ENCODE measurements around the gene MYEOV. TPM values are rescaled to one million over a fixed set of nuclear protein-coding genes. Genes with fewer than 3 reads are reported as not detected.

MYEOV gene
- total and polyA plus RNA-seq, 9 donors, result 0.12 to 0.79 (median 0.53) TPM; not detected in 3

GRCh38 chr11:69328231-69328630 lies 34.3 kb downstream of the MYEOV start:
- H3K9me3 ChIP-seq, result no peaks in the 10 kb centered on the region
- no peak overlapping the region for H3K4me3 ChIP-seq
- H3K27me3 ChIP-seq, result no peaks in the 10 kb centered on the region
- no peaks in the 10 kb centered on the region for H3K4me1 ChIP-seq (ENCODE audit: insufficient read depth)
- no peak overlapping the region for H3K27ac ChIP-seq
- no peak for TF ChIP-seq EP300 (IDR thresholded peaks at IDR 0.05)
- no peak for TF ChIP-seq POLR2A (IDR thresholded peaks at IDR 0.05)
- TF ChIP-seq CTCF (IDR thresholded peaks at IDR 0.05), result no peak
- 88 to 96% (median 94%) methylated on average over 8 of the region's 8 CpGs for WGBS, 3 donors
- intact Hi-C loops (cut with DNase I), result loop anchor here in 1 of 4 donors (5.0 kb wide), 1 partner anchor 414 kb away; no protein-coding TSS in a partner anchor
- H3K36me3 ChIP-seq, result no peaks in the 10 kb centered on the region
- no peak for DNase-seq

DNA sequence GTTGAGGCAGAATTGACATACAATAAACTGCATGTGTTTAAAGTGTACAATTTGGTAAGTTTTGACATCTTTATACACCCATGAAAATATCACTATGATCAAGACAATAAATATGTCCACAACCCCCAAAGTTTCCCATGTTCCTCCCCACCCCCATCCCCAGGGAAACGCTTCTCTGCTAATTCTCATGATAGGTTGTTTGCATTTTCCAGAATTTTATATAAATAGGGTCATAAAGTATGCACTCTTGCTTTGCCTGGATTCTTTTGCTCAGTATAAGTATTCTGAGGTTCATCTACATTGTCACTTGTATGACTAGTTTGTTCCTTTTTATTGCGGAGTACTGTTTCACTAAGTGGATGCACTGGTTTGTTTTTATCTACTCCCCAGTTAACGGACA lies 35.6 kb downstream of the MYEOV start:
- WGBS, 3 donors, result 78 to 87% (median 82%) methylated on average over 3 of the region's 3 CpGs
- no peak for DNase-seq
- no peak overlapping the region for H3K27ac ChIP-seq
- TF ChIP-seq EP300 (IDR thresholded peaks at IDR 0.05) (no peak), POLR2A (IDR thresholded peaks at IDR 0.05) (no peak), CTCF (IDR thresholded peaks at IDR 0.05) (no peak)
- H3K27me3 ChIP-seq, result no peaks in the 10 kb centered on the region
- H3K36me3 ChIP-seq, result no peaks in the 10 kb centered on the region
- H3K9me3 ChIP-seq, result no peaks in the 10 kb centered on the region
- H3K4me3 ChIP-seq, result no peak overlapping the region
- no peaks in the 10 kb centered on the region for H3K4me1 ChIP-seq (ENCODE audit: insufficient read depth)
- intact Hi-C loops (cut with DNase I), result loop anchor here in 1 of 4 donors (5.0 kb wide), 1 partner anchor 413 kb away; no protein-coding TSS in a partner anchor

DNA sequence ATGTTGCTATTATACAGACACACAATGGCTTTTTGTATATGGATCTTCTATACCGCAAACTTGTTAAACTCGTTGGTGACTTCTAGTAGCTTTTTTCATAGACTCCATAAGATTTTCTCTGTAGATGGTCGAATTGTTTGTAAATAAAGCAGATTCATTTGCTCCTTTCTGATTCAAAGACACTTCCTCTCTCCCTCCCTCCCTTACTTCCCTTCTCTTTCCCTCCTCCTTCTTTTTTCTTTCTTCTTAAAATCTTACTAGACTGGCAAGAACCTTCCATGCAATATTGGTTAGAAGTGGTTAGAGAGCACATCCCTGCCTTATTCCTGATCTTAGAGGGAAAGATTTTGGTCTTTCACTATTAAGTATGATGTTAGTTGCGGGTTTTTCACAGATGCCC lies 36.4 kb downstream of the MYEOV start:
- TF ChIP-seq POLR2A (IDR thresholded peaks at IDR 0.05), result no peak
- TF ChIP-seq EP300 (IDR thresholded peaks at IDR 0.05), result no peak
- no peak for TF ChIP-seq CTCF (IDR thresholded peaks at IDR 0.05)
- Histone ChIP-seq H3K36me3 (no peaks in the 10 kb centered on the region), H3K4me1 (ENCODE audit: insufficient read depth) (no peaks in the 10 kb centered on the region), H3K4me3 (no peak overlapping the region), H3K9me3 (no peaks in the 10 kb centered on the region), H3K27me3 (no peaks in the 10 kb centered on the region), H3K27ac (no peak overlapping the region)
- intact Hi-C loops (cut with DNase I), result no loop called here
- WGBS, 3 donors, result 75 to 79% (median 78%) methylated on average over 4 of the region's 4 CpGs
- DNase-seq, result no peak

DNA sequence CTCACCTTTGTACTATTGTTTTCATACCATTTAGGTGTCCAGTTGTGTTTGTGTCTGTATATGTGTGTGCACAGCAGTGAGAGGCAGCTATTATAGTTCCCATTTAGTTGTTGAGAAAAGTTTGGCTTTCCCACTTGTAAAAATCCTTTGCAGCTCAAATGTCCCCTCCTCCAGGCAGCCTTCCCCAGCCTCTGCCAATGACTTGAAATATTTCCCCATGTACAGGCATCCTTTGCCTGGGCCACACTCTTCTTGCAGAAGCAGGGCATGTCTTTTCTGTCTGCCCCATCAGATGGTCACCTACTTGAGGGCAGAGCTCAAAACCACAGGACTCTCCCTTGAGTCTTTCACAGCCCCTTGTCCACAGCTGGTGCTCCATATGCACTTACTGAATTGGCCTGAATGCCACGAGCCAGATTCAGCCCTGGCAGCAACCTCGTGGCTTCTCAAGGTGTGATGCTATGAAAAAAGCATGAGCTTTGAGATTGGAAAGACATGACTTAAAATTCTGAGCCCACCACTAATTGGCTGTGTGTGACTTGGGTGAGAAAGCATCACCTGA lies 39.3 kb downstream of the MYEOV start:
- Histone ChIP-seq H3K27ac (no peak overlapping the region), H3K9me3 (no peaks in the 10 kb centered on the region), H3K36me3 (no peaks in the 10 kb centered on the region), H3K4me1 (ENCODE audit: insufficient read depth) (no peaks in the 10 kb centered on the region), H3K27me3 (no peaks in the 10 kb centered on the region), H3K4me3 (no peak overlapping the region)
- no peak for DNase-seq
- 58 to 72% (median 64%) methylated on average over 2 of the region's 2 CpGs for WGBS, 3 donors
- intact Hi-C loops (cut with DNase I), result no loop called here
- no peak for TF ChIP-seq POLR2A (IDR thresholded peaks at IDR 0.05)
- TF ChIP-seq CTCF (IDR thresholded peaks at IDR 0.05), result no peak
- TF ChIP-seq EP300 (IDR thresholded peaks at IDR 0.05), result no peak
